GM12878 (cell line): ENCODE results near the gene SIDT2. TPM values are rescaled to one million over a fixed set of nuclear protein-coding genes. Genes with fewer than 3 reads are reported as not detected.

Source experiments
- ATAC-seq: fragments of 200-7000 bp; cut with Tn5 transposase; 3 replicates; pipeline ENCODE4 v1.9.1; 2020; ENCODE audit warnings: mild to moderate bottlenecking, moderate library complexity
- BruUV-seq: library from RNA; stranded (reverse); fragments of 400-500 nt; replicated peaks from 2 replicates; lab custom pipeline; 2021; lab: Mats Ljungman, UMichigan
- CTCF ChIA-PET: fragments of 300-600 bp; sonication (Branson Sonifier 250); formaldehyde crosslinking; extraction: SDS; loops from one replicate; lab custom pipeline; 2021; ENCODE audit warnings: inconsistent platforms; lab: Yijun Ruan, JAX
- POLR2A ChIA-PET: fragments of 350-600 bp; formaldehyde crosslinking; extraction: SDS; loops from one replicate; lab custom pipeline; 2021; ENCODE audit warnings: inconsistent platforms; lab: Charles Lee
- RAD21 ChIA-PET: fragments of 300-600 bp; sonication (Branson Sonifier 250); formaldehyde crosslinking; loops from one replicate; lab custom pipeline; 2023; ENCODE audit warnings: antibody characterized with exemption; ENCODE audit not compliant: unreplicated experiment; lab: Charles Lee
- SMC1A ChIA-PET: fragments of 300-600 bp; sonication (Branson Sonifier 250); formaldehyde crosslinking; loops from one replicate; lab custom pipeline; 2023; ENCODE audit not compliant: unreplicated experiment, uncharacterized antibody; lab: Charles Lee
- DNase-seq: peaks from one replicate; pipeline ENCODE4 v3.0.0-alpha.2; 2011; ENCODE audit warnings: low read depth, low spot score
- FAIRE-seq: peaks from 3 replicates; lab custom pipeline; 2011; peaks lifted over from hg19 to GRCh38; lab: Jason Lieb, UNC
- H2AFZ ChIP-seq: 2 replicates; pipeline ENCODE4 v1.6.0; 2011; ENCODE audit warnings: low read depth, low read length, control low read depth; ENCODE audit not compliant: control insufficient read depth
- H3K27ac ChIP-seq: 2 replicates; pipeline ENCODE4 v1.5.1; 2011; ENCODE audit warnings: control low read depth; ENCODE audit not compliant: control insufficient read depth, insufficient read depth
- H3K27me3 ChIP-seq, 2 experiments: replicated peaks in 1 of 2; 2 replicates each; pipeline versions ENCODE4 v1.6.0 to v1.6.1; 2011; ENCODE audit warnings: low read length in 1 of 2; ENCODE audit not compliant: control insufficient read depth in 2 of 2, insufficient read depth in 2 of 2
- H3K36me3 ChIP-seq, 2 experiments: 2 replicates each; pipeline ENCODE4 v1.5.1; 2011; ENCODE audit warnings: low read length in 1 of 2; ENCODE audit not compliant: control insufficient read depth in 2 of 2, insufficient read depth in 2 of 2
- H3K4me1 ChIP-seq: 2 replicates; pipeline ENCODE4 v1.6.1; 2011; ENCODE audit warnings: mild to moderate bottlenecking, low read length, moderate library complexity, mixed read lengths; ENCODE audit not compliant: control insufficient read depth, insufficient read depth
- H3K4me2 ChIP-seq: 2 replicates; pipeline ENCODE4 v1.6.0; 2011; ENCODE audit warnings: control low read depth; ENCODE audit not compliant: control insufficient read depth, insufficient read depth
- H3K4me3 ChIP-seq: fragments of 200-600 bp; sonication (generic); 2 replicates; pipeline ENCODE4 v1.5.1; 2016
- H3K79me2 ChIP-seq: 2 replicates; pipeline ENCODE4 v1.6.0; 2011; ENCODE audit warnings: low read length; ENCODE audit not compliant: control insufficient read depth, insufficient read depth
- H3K9ac ChIP-seq: 2 replicates; pipeline ENCODE4 v1.8.0; 2011; ENCODE audit warnings: low read length, control low read depth, mixed read lengths; ENCODE audit not compliant: control insufficient read depth, insufficient read depth
- H3K9me3 ChIP-seq: replicated peaks from 3 replicates; pipeline ENCODE4 v1.5.1; 2011; ENCODE audit warnings: mild to moderate bottlenecking, low read length; ENCODE audit not compliant: control insufficient read depth, insufficient read depth
- H4K20me1 ChIP-seq: 2 replicates; pipeline ENCODE4 v1.6.0; 2011; ENCODE audit not compliant: control insufficient read depth, insufficient read depth
- CBX3 ChIP-seq: fragments of 200-600 bp; sonication (generic); IDR thresholded peaks from 2 replicates; pipeline ENCODE4 v1.6.1; 2016; ENCODE audit warnings: low read depth, borderline replicate concordance
- CBX5 ChIP-seq: sonication (generic); IDR thresholded peaks from 2 replicates; pipeline ENCODE4 v1.6.1; 2016; ENCODE audit warnings: low read depth, moderate library complexity, mild to moderate bottlenecking, inconsistent platforms
- FOXK2 ChIP-seq: fragments of 450-650 bp; IDR thresholded peaks from 2 replicates; pipeline ENCODE4 v1.6.1; 2017; ENCODE audit warnings: mild to moderate bottlenecking, moderate library complexity
- NBN ChIP-seq: fragments of 450-650 bp; IDR thresholded peaks from 2 replicates; pipeline ENCODE4 v1.6.1; 2016
- POU2F2 ChIP-seq: IDR thresholded peaks from 3 replicates; pipeline ENCODE4 v1.6.1; 2011; ENCODE audit warnings: low read depth, mild to moderate bottlenecking, low read length, borderline replicate concordance
- SMAD5 ChIP-seq: IDR thresholded peaks from 2 replicates; pipeline ENCODE4 v1.6.1; 2016; ENCODE audit warnings: antibody characterized with exemption, low read depth
- SPI1 ChIP-seq: IDR thresholded peaks from 2 replicates; pipeline ENCODE4 v1.6.1; 2011; ENCODE audit warnings: low read depth, mild to moderate bottlenecking, low read length, moderate library complexity, borderline replicate concordance; ENCODE audit not compliant: insufficient read depth
- ZNF384 ChIP-seq: IDR thresholded peaks from 2 replicates; pipeline ENCODE4 v1.6.1; 2012; ENCODE audit warnings: low read depth, mild to moderate bottlenecking, low read length, improper control_type of control experiment, borderline replicate concordance
- WGBS: methylation state at CpG from one replicate; pipeline ENCODE4 v1.1.6; 2016; ENCODE audit warnings: low lambda C conversion rate; ENCODE audit not compliant: insufficient replicate concordance, insufficient coverage; ENCODE audit errors: missing lambda C conversion rate; 5-methylcytosine and 5-hydroxymethylcytosine counted together
- in situ Hi-C: fragments of 300-500 bp; cut with MboI; formaldehyde crosslinking; loops from 9 replicates; pipeline ENCODE4 v1.14.3; 2018; ENCODE audit warnings: mixed read lengths
- intact Hi-C: fragments of 100-400 bp; cut with micrococcal nuclease; formaldehyde crosslinking; loops from one replicate; pipeline ENCODE4 v1.14.2; 2022; ENCODE audit not compliant: unreplicated experiment
- polyA plus RNA-seq, 11 experiments: library from polyadenylated mRNA; depleted of rRNA in 4 of 11; unstranded in 6 of 11; stranded (reverse) in 5 of 11; fragments of >200 nt; fragmentation: Nextera tagmentation in 4 of 11; fragmentation: Illumina TruSeq in 1 of 11; extraction: Ambion mirVana in 4 of 11; extraction: Trizol in 1 of 11; gene quantifications; 1 replicate in 1 of 11; 2 replicates in 10 of 11; pipeline versions ENCODE4 v1.2.1 to v1.2.3, GENCODE V29; 2011 to 2016; ENCODE audit warnings: inconsistent platforms in 2 of 11, missing spikeins in 2 of 11, low read depth in 1 of 11
- total RNA-seq, 4 experiments: library from RNA; depleted of rRNA in 3 of 4; stranded (reverse); fragments of >200 nt in 3 of 4; fragmentation: Illumina TruSeq in 1 of 4; extraction: Trizol in 1 of 4; gene quantifications; 2 replicates each; pipeline versions ENCODE4 v1.2.1 to v1.2.3, GENCODE V29; 2013 to 2021
- TF ChIP-seq, protein P1 (sequence below): fragments of 150-350 bp; IDR thresholded peaks from 2 replicates; pipeline ENCODE4 v1.6.1; 2016; ENCODE audit warnings: low read depth, low read length
- TF ChIP-seq, protein P2 (sequence below): fragments of 450-650 bp; IDR thresholded peaks from 2 replicates; pipeline ENCODE4 v1.6.1; 2017; ENCODE audit warnings: mild to moderate bottlenecking, moderate library complexity
- TF ChIP-seq, protein P3 (sequence below): fragments of 450-650 bp; IDR thresholded peaks from 2 replicates; pipeline ENCODE4 v1.6.1; 2016; ENCODE audit warnings: mild to moderate bottlenecking

The SIDT2 gene
- total and polyA plus RNA-seq, 10 of the 15 experiments (the other 5 are each of a cell fraction or from before 2014, with no cell fraction given), result 4.9 to 23.9 (median 10.3) TPM

DNA sequence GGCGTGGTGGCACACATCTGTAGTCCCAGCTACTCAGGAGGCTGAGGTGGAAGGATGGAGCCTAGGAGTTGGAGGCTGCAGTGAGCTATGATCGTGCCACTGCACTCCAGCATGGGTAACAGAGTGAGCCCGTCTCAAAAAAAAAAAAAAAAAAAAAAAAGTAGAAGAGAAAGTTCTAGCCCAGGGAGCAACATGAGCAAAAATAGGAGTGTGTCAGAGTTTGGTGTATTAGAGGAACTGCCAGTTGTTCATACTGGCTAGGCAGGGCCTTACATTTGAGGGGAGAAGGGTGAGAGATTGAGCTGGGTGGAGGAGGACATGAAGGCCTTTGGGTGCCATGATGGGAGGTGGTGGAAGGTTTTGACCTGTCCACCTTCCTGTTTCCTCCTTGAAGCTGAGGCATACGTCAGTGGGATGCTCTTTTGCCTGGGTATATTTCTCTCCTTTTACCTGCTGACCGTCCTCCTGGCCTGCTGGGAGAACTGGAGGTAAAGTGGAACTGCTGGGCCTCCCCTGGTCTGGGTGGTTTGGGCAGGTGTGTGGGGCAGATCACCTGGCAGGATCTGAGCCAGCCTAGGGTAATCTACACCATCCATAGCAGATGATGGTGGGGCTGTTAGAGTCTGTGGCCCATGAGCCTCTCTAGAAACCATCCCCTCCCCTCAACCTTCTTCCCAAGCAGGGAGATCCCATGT, 7.3 kb downstream of the SIDT2 start:
- H3K4me2 ChIP-seq, result peak overlapping the region; percentile 71
- peak overlapping the region; percentile 53 for H3K9ac ChIP-seq
- in situ Hi-C loops, result no loop called here
- DNase-seq (peak; percentile 28), ATAC-seq (peak; percentile 49)
- H3K79me2 ChIP-seq, result peaks cover under 1% of the 10 kb centered on the region; the same call in 1 of the 2 replicates
- H2AFZ ChIP-seq, result peak overlapping the region; percentile 34; the same call in 1 of the 2 replicates
- CTCF ChIA-PET, result interaction anchor here (0.6 to 10.3 kb wide), 4 partner anchors 26 to 447 kb away, joined by 4 to 422 read pairs (median 4); partner anchors contain the start of genes PCSK7 and RNF214
- no peak overlapping the region; the same call in 1 of the 2 replicates for H3K4me3 ChIP-seq
- no peaks in the 10 kb centered on the region for H4K20me1 ChIP-seq
- SMC1A ChIA-PET, result interaction anchor here (0.9 to 1.8 kb wide), 5 partner anchors 10 to 49 kb away, joined by 3 to 11 read pairs (median 3); no protein-coding TSS in a partner anchor
- peaks cover 6 to 10% of the 10 kb centered on the region in 2 experiments for H3K36me3 ChIP-seq
- 24% methylated on average over 4 of the region's 5 CpGs for WGBS
- intact Hi-C loops, result no loop called here
- RAD21 ChIA-PET, result interaction anchor here (0.6 to 1.2 kb wide), 2 partner anchors 41 to 165 kb away, joined by 3 read pairs; no protein-coding TSS in a partner anchor
- POLR2A ChIA-PET, result interaction anchor here (0.6 kb wide), 1 partner anchor 1469 kb away, joined by 7 read pairs; no protein-coding TSS in a partner anchor
- no peaks in the 10 kb centered on the region for H3K27me3 ChIP-seq
- TF ChIP-seq, protein P1, sequence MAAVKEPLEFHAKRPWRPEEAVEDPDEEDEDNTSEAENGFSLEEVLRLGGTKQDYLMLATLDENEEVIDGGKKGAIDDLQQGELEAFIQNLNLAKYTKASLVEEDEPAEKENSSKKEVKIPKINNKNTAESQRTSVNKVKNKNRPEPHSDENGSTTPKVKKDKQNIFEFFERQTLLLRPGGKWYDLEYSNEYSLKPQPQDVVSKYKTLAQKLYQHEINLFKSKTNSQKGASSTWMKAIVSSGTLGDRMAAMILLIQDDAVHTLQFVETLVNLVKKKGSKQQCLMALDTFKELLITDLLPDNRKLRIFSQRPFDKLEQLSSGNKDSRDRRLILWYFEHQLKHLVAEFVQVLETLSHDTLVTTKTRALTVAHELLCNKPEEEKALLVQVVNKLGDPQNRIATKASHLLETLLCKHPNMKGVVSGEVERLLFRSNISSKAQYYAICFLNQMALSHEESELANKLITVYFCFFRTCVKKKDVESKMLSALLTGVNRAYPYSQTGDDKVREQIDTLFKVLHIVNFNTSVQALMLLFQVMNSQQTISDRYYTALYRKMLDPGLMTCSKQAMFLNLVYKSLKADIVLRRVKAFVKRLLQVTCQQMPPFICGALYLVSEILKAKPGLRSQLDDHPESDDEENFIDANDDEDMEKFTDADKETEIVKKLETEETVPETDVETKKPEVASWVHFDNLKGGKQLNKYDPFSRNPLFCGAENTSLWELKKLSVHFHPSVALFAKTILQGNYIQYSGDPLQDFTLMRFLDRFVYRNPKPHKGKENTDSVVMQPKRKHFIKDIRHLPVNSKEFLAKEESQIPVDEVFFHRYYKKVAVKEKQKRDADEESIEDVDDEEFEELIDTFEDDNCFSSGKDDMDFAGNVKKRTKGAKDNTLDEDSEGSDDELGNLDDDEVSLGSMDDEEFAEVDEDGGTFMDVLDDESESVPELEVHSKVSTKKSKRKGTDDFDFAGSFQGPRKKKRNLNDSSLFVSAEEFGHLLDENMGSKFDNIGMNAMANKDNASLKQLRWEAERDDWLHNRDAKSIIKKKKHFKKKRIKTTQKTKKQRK, result no peak
- TF ChIP-seq SPI1, result peak; percentile 68; the same call in 1 of the 2 replicates
- TF ChIP-seq CBX5, result no peak
- peak; percentile 32; the same call in 1 of the 2 replicates for TF ChIP-seq NBN
- TF ChIP-seq SMAD5, result no peak
- TF ChIP-seq, protein P2, sequence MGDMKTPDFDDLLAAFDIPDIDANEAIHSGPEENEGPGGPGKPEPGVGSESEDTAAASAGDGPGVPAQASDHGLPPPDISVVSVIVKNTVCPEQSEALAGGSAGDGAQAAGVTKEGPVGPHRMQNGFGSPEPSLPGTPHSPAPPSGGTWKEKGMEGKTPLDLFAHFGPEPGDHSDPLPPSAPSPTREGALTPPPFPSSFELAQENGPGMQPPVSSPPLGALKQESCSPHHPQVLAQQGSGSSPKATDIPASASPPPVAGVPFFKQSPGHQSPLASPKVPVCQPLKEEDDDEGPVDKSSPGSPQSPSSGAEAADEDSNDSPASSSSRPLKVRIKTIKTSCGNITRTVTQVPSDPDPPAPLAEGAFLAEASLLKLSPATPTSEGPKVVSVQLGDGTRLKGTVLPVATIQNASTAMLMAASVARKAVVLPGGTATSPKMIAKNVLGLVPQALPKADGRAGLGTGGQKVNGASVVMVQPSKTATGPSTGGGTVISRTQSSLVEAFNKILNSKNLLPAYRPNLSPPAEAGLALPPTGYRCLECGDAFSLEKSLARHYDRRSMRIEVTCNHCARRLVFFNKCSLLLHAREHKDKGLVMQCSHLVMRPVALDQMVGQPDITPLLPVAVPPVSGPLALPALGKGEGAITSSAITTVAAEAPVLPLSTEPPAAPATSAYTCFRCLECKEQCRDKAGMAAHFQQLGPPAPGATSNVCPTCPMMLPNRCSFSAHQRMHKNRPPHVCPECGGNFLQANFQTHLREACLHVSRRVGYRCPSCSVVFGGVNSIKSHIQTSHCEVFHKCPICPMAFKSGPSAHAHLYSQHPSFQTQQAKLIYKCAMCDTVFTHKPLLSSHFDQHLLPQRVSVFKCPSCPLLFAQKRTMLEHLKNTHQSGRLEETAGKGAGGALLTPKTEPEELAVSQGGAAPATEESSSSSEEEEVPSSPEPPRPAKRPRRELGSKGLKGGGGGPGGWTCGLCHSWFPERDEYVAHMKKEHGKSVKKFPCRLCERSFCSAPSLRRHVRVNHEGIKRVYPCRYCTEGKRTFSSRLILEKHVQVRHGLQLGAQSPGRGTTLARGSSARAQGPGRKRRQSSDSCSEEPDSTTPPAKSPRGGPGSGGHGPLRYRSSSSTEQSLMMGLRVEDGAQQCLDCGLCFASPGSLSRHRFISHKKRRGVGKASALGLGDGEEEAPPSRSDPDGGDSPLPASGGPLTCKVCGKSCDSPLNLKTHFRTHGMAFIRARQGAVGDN, result 0 out of 2 replicates have a peak, but pooled peaks have one; percentile 40
- no peak for TF ChIP-seq FOXK2
- TF ChIP-seq, protein P3, sequence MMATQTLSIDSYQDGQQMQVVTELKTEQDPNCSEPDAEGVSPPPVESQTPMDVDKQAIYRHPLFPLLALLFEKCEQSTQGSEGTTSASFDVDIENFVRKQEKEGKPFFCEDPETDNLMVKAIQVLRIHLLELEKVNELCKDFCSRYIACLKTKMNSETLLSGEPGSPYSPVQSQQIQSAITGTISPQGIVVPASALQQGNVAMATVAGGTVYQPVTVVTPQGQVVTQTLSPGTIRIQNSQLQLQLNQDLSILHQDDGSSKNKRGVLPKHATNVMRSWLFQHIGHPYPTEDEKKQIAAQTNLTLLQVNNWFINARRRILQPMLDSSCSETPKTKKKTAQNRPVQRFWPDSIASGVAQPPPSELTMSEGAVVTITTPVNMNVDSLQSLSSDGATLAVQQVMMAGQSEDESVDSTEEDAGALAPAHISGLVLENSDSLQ, result no peak
- TF ChIP-seq CBX3, result no peak
- TF ChIP-seq ZNF384, result peak; percentile 85
- no peak for TF ChIP-seq POU2F2
- TF ChIP-seq, all 136 proteins: peak for 4
- FAIRE-seq, result no peak
- Histone ChIP-seq H3K27ac (peak overlapping the region; percentile 90), H3K9me3 (no peaks in the 10 kb centered on the region), H3K4me1 (peaks cover 42% of the 10 kb centered on the region)
- no TSS peak for BruUV-seq
